K562 (cell line): ENCODE measurements around the gene OSBPL3. TPM values are rescaled to one million over a fixed set of nuclear protein-coding genes. Genes with fewer than 3 reads are reported as not detected.

Source experiments
- ATAC-seq: fragments of 200-7000 bp; cut with Tn5 transposase; 3 replicates; pipeline ENCODE4 v1.9.1; 2020; ENCODE audit warnings: moderate library complexity
- BruUV-seq: library from RNA; stranded (reverse); fragments of 400-500 nt; replicated peaks from 2 replicates; lab custom pipeline; 2021; lab: Mats Ljungman, UMichigan
- CTCF ChIA-PET: fragments of 300-600 bp; formaldehyde crosslinking; extraction: SDS; loops from one replicate; lab custom pipeline; 2021; ENCODE audit warnings: low intra/inter-chr PET ratio; lab: Yijun Ruan, JAX
- POLR2A ChIA-PET: fragments of 300-600, 350-650 bp; sonication (Branson Sonifier 250); formaldehyde crosslinking; extraction: SDS; loops from one replicate; lab custom pipeline; 2021; ENCODE audit warnings: antibody characterized with exemption, inconsistent platforms; lab: Yijun Ruan, JAX
- DNase-seq, 4 experiments: peaks; one replicate each; pipeline versions ENCODE4 v3.0.0 to v3.0.0-alpha.2; 2011 to 2018; ENCODE audit warnings: low spot score in 3 of 4, mixed read lengths in 3 of 4; ENCODE audit errors: extremely low read depth in 1 of 4
- FAIRE-seq: peaks from 2 replicates; lab custom pipeline; 2011; peaks lifted over from hg19 to GRCh38; lab: Jason Lieb, UNC
- H2AFZ ChIP-seq: 2 replicates; pipeline ENCODE4 v1.6.0; 2011; ENCODE audit warnings: low read depth, low read length, control low read depth, inconsistent platforms
- H3K27ac ChIP-seq: fragments of 200-600 bp; 3 replicates; pipeline ENCODE4 v1.8.0; 2011; ENCODE audit warnings: low read depth, mild to moderate bottlenecking, control low read depth, inconsistent platforms, low read length, moderate library complexity, mixed read lengths; ENCODE audit errors: extremely low read depth
- H3K27me3 ChIP-seq, 2 experiments: fragments of 300-600 bp in 1 of 2; 2 replicates in 1 of 2; 3 replicates in 1 of 2; pipeline versions ENCODE4 v1.6.0 to v1.8.0; 2011; ENCODE audit warnings: inconsistent platforms in 2 of 2, low read length in 2 of 2, mild to moderate bottlenecking in 1 of 2, mixed read lengths in 1 of 2, moderate library complexity in 1 of 2; ENCODE audit not compliant: control insufficient read depth in 2 of 2, insufficient read depth in 2 of 2
- H3K36me3 ChIP-seq: fragments of 300-600 bp; 3 replicates; pipeline ENCODE4 v1.8.0; 2011; ENCODE audit warnings: mild to moderate bottlenecking, low read length, inconsistent platforms; ENCODE audit not compliant: control insufficient read depth, insufficient read depth
- H3K4me1 ChIP-seq, 2 experiments: fragments of 200-600 bp in 1 of 2; replicated peaks in 1 of 2; 2 replicates in 1 of 2; 3 replicates in 1 of 2; pipeline versions ENCODE4 v1.5.1 to v1.8.0; 2011; ENCODE audit warnings: inconsistent platforms in 2 of 2, low read length in 2 of 2, mild to moderate bottlenecking in 1 of 2, mixed read lengths in 1 of 2, moderate library complexity in 1 of 2; ENCODE audit not compliant: control insufficient read depth in 2 of 2, insufficient read depth in 2 of 2
- H3K4me2 ChIP-seq: 2 replicates; pipeline ENCODE4 v1.6.1; 2011; ENCODE audit warnings: low read length, control low read depth, inconsistent platforms, mixed read lengths; ENCODE audit not compliant: insufficient read depth
- H3K4me3 ChIP-seq: fragments of 200-600 bp; sonication (generic), shearing (Covaris generic); 2 replicates; pipeline ENCODE4 v1.5.1; 2016; ENCODE audit warnings: control low read depth, inconsistent platforms
- H3K79me2 ChIP-seq: fragments of 200-600 bp; 3 replicates; pipeline ENCODE4 v1.8.0; 2011; ENCODE audit warnings: low read length, inconsistent platforms; ENCODE audit not compliant: control insufficient read depth, insufficient read depth
- H3K9ac ChIP-seq, 2 experiments: 2 replicates each; pipeline versions ENCODE4 v1.6.0 to v1.6.1; 2011; ENCODE audit warnings: low read depth in 2 of 2, low read length in 2 of 2, control low read depth in 1 of 2, inconsistent platforms in 1 of 2, mild to moderate bottlenecking in 1 of 2, mixed read lengths in 1 of 2; ENCODE audit not compliant: insufficient read depth in 1 of 2
- H3K9me1 ChIP-seq: one replicate; pipeline ENCODE4 v1.6.0; 2011; ENCODE audit warnings: inconsistent platforms, mild to moderate bottlenecking, low read length, moderate library complexity; ENCODE audit not compliant: control insufficient read depth, insufficient read depth
- H3K9me3 ChIP-seq: replicated peaks from 2 replicates; pipeline ENCODE4 v1.5.1; 2011; ENCODE audit warnings: low read depth, low read length, inconsistent platforms; ENCODE audit not compliant: control insufficient read depth, insufficient read depth
- H4K20me1 ChIP-seq: replicated peaks from 2 replicates; pipeline ENCODE4 v1.6.1; 2011; ENCODE audit warnings: low read length, inconsistent platforms, mixed read lengths; ENCODE audit not compliant: control insufficient read depth, insufficient read depth
- DACH1 ChIP-seq: fragments of 450-650 bp; IDR thresholded peaks from 2 replicates; pipeline ENCODE4 v1.6.1; 2018; ENCODE audit not compliant: partially characterized antibody
- ETV6 ChIP-seq, 3 experiments: fragments of 150-350 bp in 1 of 3; sonication (generic) in 1 of 3; formaldehyde crosslinking in 1 of 3; IDR thresholded peaks; 2 replicates each; pipeline versions ENCODE4 v1.6.1 to v1.8.0; 2014 to 2022; ENCODE audit warnings: borderline replicate concordance in 2 of 3, low read depth in 2 of 3, antibody characterized with exemption in 1 of 3, low read length in 1 of 3, mild to moderate bottlenecking in 1 of 3, missing genetic modification reagents in 1 of 3
- FOXA3 ChIP-seq, 2 experiments: fragments of 450-650 bp in 1 of 2; sonication (generic) in 1 of 2; formaldehyde crosslinking; IDR thresholded peaks in 1 of 2; conservative IDR thresholded peaks in 1 of 2; 2 replicates each; pipeline versions ENCODE4 v1.4.0 to v1.8.0; 2020 to 2022; ENCODE audit warnings: mild to moderate bottlenecking in 2 of 2, missing genetic modification reagents in 1 of 2
- PHF8 ChIP-seq: fragments of 200-600 bp; sonication (generic); IDR thresholded peaks from 2 replicates; pipeline ENCODE4 v1.6.1; 2012; ENCODE audit warnings: mixed run types, mild to moderate bottlenecking, inconsistent platforms, low read length, moderate library complexity, borderline replicate concordance
- SMARCA5 ChIP-seq: fragments of 450-650 bp; IDR thresholded peaks from 2 replicates; pipeline ENCODE4 v1.6.1; 2016
- YY1 ChIP-seq, 3 experiments: IDR thresholded peaks; 2 replicates each; pipeline ENCODE4 v1.6.1; 2011; ENCODE audit warnings: low read length in 2 of 3, mild to moderate bottlenecking in 2 of 3, moderate library complexity in 2 of 3, borderline replicate concordance in 1 of 3, control low read depth in 1 of 3, low read depth in 1 of 3; ENCODE audit not compliant: insufficient read depth in 3 of 3, insufficient replicate concordance in 2 of 3, control insufficient read depth in 1 of 3, insufficient read length in 1 of 3; ENCODE audit errors: extremely low read depth in 1 of 3
- ZBTB8A ChIP-seq: fragments of 450-650 bp; IDR thresholded peaks from 2 replicates; pipeline ENCODE4 v1.6.1; 2018; ENCODE audit warnings: mild to moderate bottlenecking, moderate library complexity; ENCODE audit not compliant: partially characterized antibody
- ZNF584 ChIP-seq: fragments of 200-800 bp; sonication (Bioruptor generic); IDR thresholded peaks from 2 replicates; pipeline ENCODE4 v1.6.1; 2016; ENCODE audit warnings: low read depth, mild to moderate bottlenecking, missing genetic modification characterization, missing compliant biosample characterization
- WGBS: fragments of 100-300 bp; shearing (Covaris generic); methylation state at CpG from one replicate; pipeline ENCODE4 v1.1.6; 2016; ENCODE audit warnings: low coverage, mixed read lengths; ENCODE audit not compliant: insufficient coverage; ENCODE audit errors: missing lambda C conversion rate; 5-methylcytosine and 5-hydroxymethylcytosine counted together
- in situ Hi-C: fragments of 300-500 bp; cut with MboI; formaldehyde crosslinking; loops from 4 replicates; pipeline ENCODE4 v1.15.0; 2018; ENCODE audit warnings: inconsistent platforms, mixed read lengths
- intact Hi-C: fragments of 100-400 bp; cut with micrococcal nuclease; formaldehyde crosslinking; loops from 2 replicates; pipeline ENCODE4 v1.14.2; 2022
- polyA plus RNA-seq, 8 experiments: library from polyadenylated mRNA; depleted of rRNA in 4 of 8; stranded (reverse) in 5 of 8; unstranded in 3 of 8; fragments of >200 nt; fragmentation: Nextera tagmentation in 2 of 8; fragmentation: Illumina TruSeq in 1 of 8; extraction: Ambion mirVana in 2 of 8; extraction: Trizol in 1 of 8; gene quantifications; 2 replicates each; pipeline versions ENCODE4 v1.2.1 to v1.2.3, GENCODE V29; 2011 to 2014; ENCODE audit warnings: inconsistent platforms in 1 of 8, missing spikeins in 1 of 8
- total RNA-seq, 7 experiments: library from RNA; depleted of rRNA in 6 of 7; stranded (reverse); fragments of >200 nt in 6 of 7; fragmentation: Illumina TruSeq in 2 of 7; extraction: Trizol in 2 of 7; gene quantifications; 2 replicates each; pipeline versions ENCODE4 v1.2.1 to v1.2.3, GENCODE V29; 2011 to 2021; ENCODE audit warnings: low replicate concordance in 1 of 7
- TF ChIP-seq, protein P1 (sequence below): fragments of 250-450 bp; sonication (Bioruptor Pico); IDR thresholded peaks from 2 replicates; pipeline ENCODE4 v1.4.0; 2020
- TF ChIP-seq, protein P2 (sequence below): fragments of 450-650 bp; IDR thresholded peaks from 2 replicates; pipeline ENCODE4 v1.6.1; 2016; ENCODE audit warnings: mild to moderate bottlenecking

OSBPL3 gene
- total and polyA plus RNA-seq, 9 of the 15 experiments (the other 6 are each of a cell fraction or from before 2014, with no cell fraction given): 4.8 to 37.2 (median 26.5) TPM

DNA sequence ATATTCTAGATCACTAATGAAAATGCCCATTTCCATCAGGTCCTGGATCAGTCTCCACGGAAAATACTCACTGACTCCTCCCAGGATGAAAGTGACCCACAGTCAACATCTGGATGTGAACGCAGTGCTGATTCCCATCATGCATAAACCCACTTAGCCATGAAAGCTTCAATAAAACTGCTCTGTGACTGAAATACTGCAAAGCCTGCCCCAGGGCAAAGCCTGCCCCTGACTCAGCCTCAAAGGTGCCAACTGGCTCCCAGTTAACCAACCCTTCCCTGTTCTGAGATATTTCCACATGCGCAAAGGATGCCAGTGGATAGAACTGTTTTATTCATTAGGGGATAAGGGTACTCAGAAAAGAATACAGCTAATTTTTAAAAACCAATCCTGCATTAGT is 24.0 kb downstream of the OSBPL3 start:
- in situ Hi-C loops: no loop called here
- Histone ChIP-seq H3K36me3 (no peaks in the 10 kb centered on the region), H3K27me3 (no peaks in the 10 kb centered on the region), H4K20me1 (no peaks in the 10 kb centered on the region), H3K4me2 (no peak overlapping the region), H3K4me3 (no peak overlapping the region), H3K27ac (no peak overlapping the region), H3K9ac (no peak overlapping the region), H3K9me3 (no peaks in the 10 kb centered on the region), H3K9me1 (no peaks in the 10 kb centered on the region), H2AFZ (no peak overlapping the region), H3K4me1 (peaks cover 0 to under 1% of the 10 kb centered on the region in 2 experiments; a peak in 1 of 5 replicates), H3K79me2 (peaks cover 100% of the 10 kb centered on the region)
- FAIRE-seq: no peak
- WGBS: 95% methylated on average over 3 of the region's 3 CpGs
- DNase-seq: no peak
- ATAC-seq: no peak
- intact Hi-C loops: no loop called here
- TF ChIP-seq PHF8 (no peak), ZBTB8A (no peak), YY1 (IDR thresholded peaks at IDR 0.05; ENCODE audit: borderline replicate concordance in 1 of 3, control insufficient read depth in 1 of 3, extremely low read depth in 1 of 3, insufficient read depth in 3 of 3, insufficient read length in 1 of 3, insufficient replicate concordance in 2 of 3, low read depth in 1 of 3, low read length in 2 of 3) (no peak), DACH1 (no peak), FOXA3 (CRISPR knock-in tag; conservative IDR thresholded peaks at IDR 0.05 in 1 of 2, IDR thresholded peaks at IDR 0.05 in 1 of 2) (no peak), ETV6 (IDR thresholded peaks at IDR 0.05; ENCODE audit: borderline replicate concordance in 1 of 2, low read depth in 2 of 2, low read length in 1 of 2) (no peak), ETV6 (CRISPR knock-in tag; IDR thresholded peaks at IDR 0.05; ENCODE audit: borderline replicate concordance) (no peak), ZNF584 (CRISPR knock-in tag) (no peak), SMARCA5 (no peak)
- TF ChIP-seq, protein P1, sequence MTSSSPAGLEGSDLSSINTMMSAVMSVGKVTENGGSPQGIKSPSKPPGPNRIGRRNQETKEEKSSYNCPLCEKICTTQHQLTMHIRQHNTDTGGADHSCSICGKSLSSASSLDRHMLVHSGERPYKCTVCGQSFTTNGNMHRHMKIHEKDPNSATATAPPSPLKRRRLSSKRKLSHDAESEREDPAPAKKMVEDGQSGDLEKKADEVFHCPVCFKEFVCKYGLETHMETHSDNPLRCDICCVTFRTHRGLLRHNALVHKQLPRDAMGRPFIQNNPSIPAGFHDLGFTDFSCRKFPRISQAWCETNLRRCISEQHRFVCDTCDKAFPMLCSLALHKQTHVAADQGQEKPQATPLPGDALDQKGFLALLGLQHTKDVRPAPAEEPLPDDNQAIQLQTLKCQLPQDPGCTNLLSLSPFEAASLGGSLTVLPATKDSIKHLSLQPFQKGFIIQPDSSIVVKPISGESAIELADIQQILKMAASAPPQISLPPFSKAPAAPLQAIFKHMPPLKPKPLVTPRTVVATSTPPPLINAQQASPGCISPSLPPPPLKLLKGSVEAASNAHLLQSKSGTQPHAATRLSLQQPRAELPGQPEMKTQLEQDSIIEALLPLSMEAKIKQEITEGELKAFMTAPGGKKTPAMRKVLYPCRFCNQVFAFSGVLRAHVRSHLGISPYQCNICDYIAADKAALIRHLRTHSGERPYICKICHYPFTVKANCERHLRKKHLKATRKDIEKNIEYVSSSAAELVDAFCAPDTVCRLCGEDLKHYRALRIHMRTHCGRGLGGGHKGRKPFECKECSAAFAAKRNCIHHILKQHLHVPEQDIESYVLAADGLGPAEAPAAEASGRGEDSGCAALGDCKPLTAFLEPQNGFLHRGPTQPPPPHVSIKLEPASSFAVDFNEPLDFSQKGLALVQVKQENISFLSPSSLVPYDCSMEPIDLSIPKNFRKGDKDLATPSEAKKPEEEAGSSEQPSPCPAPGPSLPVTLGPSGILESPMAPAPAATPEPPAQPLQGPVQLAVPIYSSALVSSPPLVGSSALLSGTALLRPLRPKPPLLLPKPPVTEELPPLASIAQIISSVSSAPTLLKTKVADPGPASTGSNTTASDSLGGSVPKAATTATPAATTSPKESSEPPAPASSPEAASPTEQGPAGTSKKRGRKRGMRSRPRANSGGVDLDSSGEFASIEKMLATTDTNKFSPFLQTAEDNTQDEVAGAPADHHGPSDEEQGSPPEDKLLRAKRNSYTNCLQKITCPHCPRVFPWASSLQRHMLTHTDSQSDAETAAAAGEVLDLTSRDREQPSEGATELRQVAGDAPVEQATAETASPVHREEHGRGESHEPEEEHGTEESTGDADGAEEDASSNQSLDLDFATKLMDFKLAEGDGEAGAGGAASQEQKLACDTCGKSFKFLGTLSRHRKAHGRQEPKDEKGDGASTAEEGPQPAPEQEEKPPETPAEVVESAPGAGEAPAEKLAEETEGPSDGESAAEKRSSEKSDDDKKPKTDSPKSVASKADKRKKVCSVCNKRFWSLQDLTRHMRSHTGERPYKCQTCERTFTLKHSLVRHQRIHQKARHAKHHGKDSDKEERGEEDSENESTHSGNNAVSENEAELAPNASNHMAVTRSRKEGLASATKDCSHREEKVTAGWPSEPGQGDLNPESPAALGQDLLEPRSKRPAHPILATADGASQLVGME (CRISPR knock-in tag): no peak
- TF ChIP-seq, protein P2, sequence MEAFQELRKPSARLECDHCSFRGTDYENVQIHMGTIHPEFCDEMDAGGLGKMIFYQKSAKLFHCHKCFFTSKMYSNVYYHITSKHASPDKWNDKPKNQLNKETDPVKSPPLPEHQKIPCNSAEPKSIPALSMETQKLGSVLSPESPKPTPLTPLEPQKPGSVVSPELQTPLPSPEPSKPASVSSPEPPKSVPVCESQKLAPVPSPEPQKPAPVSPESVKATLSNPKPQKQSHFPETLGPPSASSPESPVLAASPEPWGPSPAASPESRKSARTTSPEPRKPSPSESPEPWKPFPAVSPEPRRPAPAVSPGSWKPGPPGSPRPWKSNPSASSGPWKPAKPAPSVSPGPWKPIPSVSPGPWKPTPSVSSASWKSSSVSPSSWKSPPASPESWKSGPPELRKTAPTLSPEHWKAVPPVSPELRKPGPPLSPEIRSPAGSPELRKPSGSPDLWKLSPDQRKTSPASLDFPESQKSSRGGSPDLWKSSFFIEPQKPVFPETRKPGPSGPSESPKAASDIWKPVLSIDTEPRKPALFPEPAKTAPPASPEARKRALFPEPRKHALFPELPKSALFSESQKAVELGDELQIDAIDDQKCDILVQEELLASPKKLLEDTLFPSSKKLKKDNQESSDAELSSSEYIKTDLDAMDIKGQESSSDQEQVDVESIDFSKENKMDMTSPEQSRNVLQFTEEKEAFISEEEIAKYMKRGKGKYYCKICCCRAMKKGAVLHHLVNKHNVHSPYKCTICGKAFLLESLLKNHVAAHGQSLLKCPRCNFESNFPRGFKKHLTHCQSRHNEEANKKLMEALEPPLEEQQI: no peak
- POLR2A ChIA-PET: no interaction called here
- CTCF ChIA-PET: no interaction called here
- BruUV-seq: no TSS peak
